ENCODE results near the gene VSIR.

DNA sequence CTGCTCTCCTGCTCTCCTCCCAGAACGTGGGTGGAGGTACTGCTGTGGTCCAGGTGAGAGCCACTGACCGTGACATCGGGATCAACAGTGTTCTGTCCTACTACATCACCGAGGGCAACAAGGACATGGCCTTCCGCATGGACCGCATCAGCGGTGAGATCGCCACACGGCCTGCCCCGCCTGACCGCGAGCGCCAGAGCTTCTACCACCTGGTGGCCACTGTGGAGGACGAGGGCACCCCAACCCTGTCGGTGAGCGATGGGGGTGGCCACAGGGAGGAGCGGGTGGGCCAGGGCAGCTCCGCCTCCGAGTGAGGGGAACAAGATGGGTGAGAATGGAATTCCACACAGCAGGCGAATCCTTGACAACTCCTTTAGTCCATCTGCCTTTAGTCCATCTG is 31.6 kb downstream of the VSIR start:
- TF ChIP-seq, protein P1, sequence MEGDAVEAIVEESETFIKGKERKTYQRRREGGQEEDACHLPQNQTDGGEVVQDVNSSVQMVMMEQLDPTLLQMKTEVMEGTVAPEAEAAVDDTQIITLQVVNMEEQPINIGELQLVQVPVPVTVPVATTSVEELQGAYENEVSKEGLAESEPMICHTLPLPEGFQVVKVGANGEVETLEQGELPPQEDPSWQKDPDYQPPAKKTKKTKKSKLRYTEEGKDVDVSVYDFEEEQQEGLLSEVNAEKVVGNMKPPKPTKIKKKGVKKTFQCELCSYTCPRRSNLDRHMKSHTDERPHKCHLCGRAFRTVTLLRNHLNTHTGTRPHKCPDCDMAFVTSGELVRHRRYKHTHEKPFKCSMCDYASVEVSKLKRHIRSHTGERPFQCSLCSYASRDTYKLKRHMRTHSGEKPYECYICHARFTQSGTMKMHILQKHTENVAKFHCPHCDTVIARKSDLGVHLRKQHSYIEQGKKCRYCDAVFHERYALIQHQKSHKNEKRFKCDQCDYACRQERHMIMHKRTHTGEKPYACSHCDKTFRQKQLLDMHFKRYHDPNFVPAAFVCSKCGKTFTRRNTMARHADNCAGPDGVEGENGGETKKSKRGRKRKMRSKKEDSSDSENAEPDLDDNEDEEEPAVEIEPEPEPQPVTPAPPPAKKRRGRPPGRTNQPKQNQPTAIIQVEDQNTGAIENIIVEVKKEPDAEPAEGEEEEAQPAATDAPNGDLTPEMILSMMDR (IDR thresholded peaks at IDR 0.05; ENCODE audit: low read depth, low read length) = no peak
- TF ChIP-seq POLR2A (IDR thresholded peaks at IDR 0.05; ENCODE audit: extremely low read depth, insufficient read length) = no peak
